Measurements from ENCODE around the gene NAA80. TPM values are rescaled to one million over a fixed set of nuclear protein-coding genes. Genes with fewer than 3 reads are reported as not detected.

NAA80 gene
- total and polyA plus RNA-seq, 10 of the 15 experiments (the other 5 are each of a cell fraction or from before 2014, with no cell fraction given), result 0.48 to 12.7 (median 6.7) TPM

- TF ChIP-seq HCFC1 (IDR thresholded peaks at IDR 0.05; ENCODE audit: low read length) (no peak), USF1 (IDR thresholded peaks at IDR 0.05; ENCODE audit: borderline replicate concordance, extremely low read length, insufficient read depth, low read depth, low read length) (no peak), MEF2B (IDR thresholded peaks at IDR 0.05; ENCODE audit: partially characterized antibody, poor library complexity, severe bottlenecking) (no peak), BCLAF1 (IDR thresholded peaks at IDR 0.05) (no peak), PBX3 (IDR thresholded peaks at IDR 0.05; ENCODE audit: insufficient replicate concordance, low read depth, low read length) (no peak), NR2F1 (conservative IDR thresholded peaks at IDR 0.05) (0 out of 2 replicates have a peak, but pooled peaks have one; percentile 21), RFX5 (IDR thresholded peaks at IDR 0.05; ENCODE audit: low read depth, low read length) (no peak), MTA3 (IDR thresholded peaks at IDR 0.05; ENCODE audit: borderline replicate concordance, low read length) (no peak), YBX1 (IDR thresholded peaks at IDR 0.05) (no peak), MXI1 (IDR thresholded peaks at IDR 0.05; ENCODE audit: low read depth, low read length) (peak; percentile 28; the same call in 1 of the 2 replicates), ATF3 (IDR thresholded peaks at IDR 0.05; ENCODE audit: borderline replicate concordance, extremely low read depth, low read depth, low read length) (no peak), NR2C2 (IDR thresholded peaks at IDR 0.05; ENCODE audit: borderline replicate concordance, control insufficient read depth, insufficient read length, low read depth) (no peak), MLLT1 (IDR thresholded peaks at IDR 0.05) (no peak), SUPT20H (IDR thresholded peaks at IDR 0.05; ENCODE audit: borderline replicate concordance, control insufficient read depth, low read depth, low read length) (no peak), PAX5 (IDR thresholded peaks at IDR 0.05; ENCODE audit: borderline replicate concordance, low read depth, low read length) (peak; percentile 52; the same call in 1 of the 2 replicates), NKRF (conservative IDR thresholded peaks at IDR 0.05) (no peak), CHD2 (IDR thresholded peaks at IDR 0.05; ENCODE audit: borderline replicate concordance, low read depth, low read length) (no peak), KLF5 (IDR thresholded peaks at IDR 0.05; ENCODE audit: partially characterized antibody) (no peak)
These were observed 26.1 kb downstream of the NAA80 start (continued) for GRCh38 chr3:50272911-50273688.

Measured in GM12878 (cell line).